HG03097 (cell line): ENCODE data around the gene MEIS2.

Experiments used
- ATAC-seq: cut with Tn5 transposase; IDR thresholded peaks from one replicate; pipeline ENCODE4 v1.9.1; 2021; ENCODE audit not compliant: unreplicated experiment, low FRiP score

The MEIS2 gene

DNA sequence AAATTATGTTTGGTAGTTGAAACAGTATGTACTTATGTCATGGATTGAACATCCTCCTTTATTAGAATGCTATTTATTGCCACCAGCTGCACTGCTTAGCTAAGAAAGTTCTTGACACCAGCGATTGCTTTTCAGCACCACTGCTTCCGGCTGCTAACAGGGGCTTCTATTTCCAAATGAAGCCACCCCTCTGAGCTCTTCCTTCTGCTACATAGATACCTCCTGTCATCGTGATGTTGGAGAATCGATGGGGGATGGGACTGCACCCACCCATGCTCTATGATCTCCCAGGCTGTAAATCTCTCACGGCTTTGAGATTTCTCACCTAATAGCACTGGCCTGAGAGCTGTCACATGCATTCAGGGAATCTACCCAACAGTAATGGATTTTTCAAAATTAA is 259.2 kb downstream of the MEIS2 start:
- no peak for ATAC-seq
